Fibroblast of pulmonary artery (primary cell): ENCODE results near the gene HAUS8.
A peak's percentile ranks its signal among the peaks of the same experiment; 100 is the strongest.

Experiments used
- DNase-seq: peaks from one replicate; pipeline ENCODE4 v3.0.0-alpha.2; 2010; ENCODE audit warnings: low read depth
- H3K4me3 ChIP-seq: replicated peaks from 2 replicates; pipeline ENCODE4 v1.5.1; 2011; ENCODE audit warnings: low read depth, mild to moderate bottlenecking, control low read depth, low read length, moderate library complexity
- TF ChIP-seq, protein P1 (sequence below): IDR thresholded peaks from 2 replicates; pipeline ENCODE4 v1.5.1; 2011; ENCODE audit warnings: mild to moderate bottlenecking, control low read depth, low read length, inconsistent platforms; ENCODE audit errors: missing control alignments

Gene HAUS8

DNA sequence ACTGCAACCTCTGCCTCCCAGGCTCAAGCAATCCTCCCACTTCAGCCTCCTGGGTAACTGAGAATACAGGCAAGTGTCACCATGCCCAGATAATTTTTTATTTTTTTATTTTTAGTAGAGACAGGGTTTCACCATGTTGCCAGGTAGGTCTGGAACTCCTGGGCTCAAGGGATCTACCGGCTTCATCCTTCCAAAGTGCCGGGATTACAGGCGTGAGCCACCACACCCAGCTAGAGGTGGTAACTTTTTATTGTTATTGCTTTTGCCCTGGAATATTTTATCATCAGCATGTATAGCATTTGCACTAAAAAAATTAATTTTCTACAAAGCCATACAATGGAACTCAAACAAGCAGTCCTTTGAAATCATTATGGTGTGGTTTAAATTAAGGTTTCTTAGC, 14.0 kb downstream of the HAUS8 start:
- no peak for DNase-seq
- TF ChIP-seq, protein P1, sequence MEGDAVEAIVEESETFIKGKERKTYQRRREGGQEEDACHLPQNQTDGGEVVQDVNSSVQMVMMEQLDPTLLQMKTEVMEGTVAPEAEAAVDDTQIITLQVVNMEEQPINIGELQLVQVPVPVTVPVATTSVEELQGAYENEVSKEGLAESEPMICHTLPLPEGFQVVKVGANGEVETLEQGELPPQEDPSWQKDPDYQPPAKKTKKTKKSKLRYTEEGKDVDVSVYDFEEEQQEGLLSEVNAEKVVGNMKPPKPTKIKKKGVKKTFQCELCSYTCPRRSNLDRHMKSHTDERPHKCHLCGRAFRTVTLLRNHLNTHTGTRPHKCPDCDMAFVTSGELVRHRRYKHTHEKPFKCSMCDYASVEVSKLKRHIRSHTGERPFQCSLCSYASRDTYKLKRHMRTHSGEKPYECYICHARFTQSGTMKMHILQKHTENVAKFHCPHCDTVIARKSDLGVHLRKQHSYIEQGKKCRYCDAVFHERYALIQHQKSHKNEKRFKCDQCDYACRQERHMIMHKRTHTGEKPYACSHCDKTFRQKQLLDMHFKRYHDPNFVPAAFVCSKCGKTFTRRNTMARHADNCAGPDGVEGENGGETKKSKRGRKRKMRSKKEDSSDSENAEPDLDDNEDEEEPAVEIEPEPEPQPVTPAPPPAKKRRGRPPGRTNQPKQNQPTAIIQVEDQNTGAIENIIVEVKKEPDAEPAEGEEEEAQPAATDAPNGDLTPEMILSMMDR = no peak
- H3K4me3 ChIP-seq = no peak overlapping the region

DNA sequence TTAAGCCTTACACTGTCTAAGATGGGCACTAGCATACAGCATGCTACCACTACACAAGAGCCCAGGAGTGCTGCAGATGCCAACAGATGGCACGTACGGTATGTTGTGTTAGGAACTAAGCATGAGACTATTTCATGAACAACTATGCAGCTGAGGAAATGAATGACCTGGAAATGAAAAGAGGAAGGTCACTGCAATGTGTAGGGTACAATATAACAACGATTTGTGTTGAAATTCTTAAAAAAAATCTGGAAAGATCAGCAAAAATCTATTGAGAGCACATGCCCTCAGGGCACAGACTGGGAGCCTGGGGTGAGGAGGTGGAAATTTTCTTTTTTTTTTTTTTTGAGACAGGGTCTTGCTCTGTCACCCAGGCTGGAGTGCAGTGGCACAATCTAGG, 14.4 kb downstream of the HAUS8 start:
- DNase-seq = no peak
- TF ChIP-seq, protein P1 = no peak
- H3K4me3 ChIP-seq = no peak overlapping the region

DNA sequence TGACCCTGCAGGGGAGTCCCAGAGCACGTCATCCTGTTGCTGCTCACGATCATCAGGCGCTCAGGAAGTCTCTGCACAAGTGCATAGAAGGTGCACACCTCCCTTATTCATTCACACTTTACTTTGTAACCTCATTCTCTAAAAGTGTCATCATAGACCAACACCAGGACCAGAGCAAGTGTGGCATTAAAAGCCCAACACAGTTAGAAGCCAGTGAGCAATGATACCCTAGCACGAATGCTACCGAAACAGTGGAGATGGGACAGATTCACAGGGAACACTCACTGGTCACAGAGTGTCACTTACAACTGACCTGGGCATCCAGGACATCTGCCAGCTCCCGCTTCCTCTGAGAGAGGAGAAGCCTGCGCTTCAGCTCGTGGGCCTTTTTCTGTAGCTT, 17.0 kb downstream of the HAUS8 start:
- no peak overlapping the region for H3K4me3 ChIP-seq
- TF ChIP-seq, protein P1 = no peak
- DNase-seq = peak; percentile 62

DNA sequence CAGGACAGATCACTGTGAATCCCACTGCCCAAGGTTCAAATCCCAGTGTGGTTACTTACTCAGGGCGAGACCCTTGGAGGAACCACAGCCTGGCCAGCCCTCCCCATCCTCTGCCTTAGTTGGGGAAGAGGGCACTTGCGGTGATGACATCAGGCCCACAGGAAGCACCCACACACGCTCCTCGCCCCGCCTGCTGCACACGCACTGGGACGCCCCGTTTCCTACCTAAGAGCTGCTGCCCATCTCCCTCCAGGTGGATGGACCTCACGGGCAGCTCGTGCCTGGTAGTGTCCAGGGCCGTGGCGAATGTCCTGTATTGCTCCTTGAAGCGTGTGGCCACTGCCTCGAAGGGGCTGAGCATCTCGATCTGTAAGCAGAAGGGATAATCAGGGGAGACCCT, 19.6 kb downstream of the HAUS8 start:
- TF ChIP-seq, protein P1 = no peak
- DNase-seq = no peak
- H3K4me3 ChIP-seq = no peak overlapping the region

DNA sequence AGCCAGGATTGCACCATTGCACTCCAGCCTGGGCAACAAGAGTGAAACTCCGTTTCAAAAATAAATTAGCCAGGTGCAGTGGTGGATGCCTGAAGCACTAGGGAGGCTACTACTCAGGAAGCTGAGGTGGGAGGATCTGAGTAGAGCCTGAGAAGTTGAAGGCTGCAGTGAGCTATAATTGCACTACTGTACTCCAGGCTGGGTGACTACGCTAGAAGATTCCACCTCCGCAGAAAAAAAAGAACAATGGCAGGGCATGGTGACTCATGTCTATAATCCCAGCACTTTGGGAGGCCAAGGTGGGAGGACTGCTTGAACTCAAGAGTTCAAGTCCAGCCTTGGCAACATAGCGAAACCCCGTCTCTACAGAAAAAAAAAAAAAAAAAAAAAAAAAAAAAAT, 20.5 kb downstream of the HAUS8 start:
- H3K4me3 ChIP-seq = no peak overlapping the region
- TF ChIP-seq, protein P1 = no peak
- DNase-seq = peak; percentile 16

DNA sequence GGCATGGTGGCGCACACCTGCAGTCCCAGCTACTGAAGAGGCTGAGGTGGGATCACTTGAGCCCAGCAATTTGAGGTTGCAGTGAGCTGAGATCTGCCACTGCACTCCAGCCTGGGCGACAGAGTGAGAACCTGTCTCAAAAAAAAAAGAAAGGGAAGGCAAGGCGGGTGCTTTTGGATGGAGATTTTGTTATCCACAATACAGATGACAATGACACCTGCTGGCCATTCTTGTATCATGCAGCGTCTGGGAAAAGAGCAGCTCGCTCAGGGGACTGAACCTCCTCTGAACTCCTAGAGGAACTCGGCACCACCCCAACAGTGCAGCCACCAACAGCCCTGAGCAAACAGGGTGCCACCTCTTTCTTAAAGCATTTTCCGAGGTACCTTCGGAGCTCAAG, 22.8 kb downstream of the HAUS8 start:
- DNase-seq = peak; percentile 74
- TF ChIP-seq, protein P1 = peak; percentile 62
- no peak overlapping the region for H3K4me3 ChIP-seq

DNA sequence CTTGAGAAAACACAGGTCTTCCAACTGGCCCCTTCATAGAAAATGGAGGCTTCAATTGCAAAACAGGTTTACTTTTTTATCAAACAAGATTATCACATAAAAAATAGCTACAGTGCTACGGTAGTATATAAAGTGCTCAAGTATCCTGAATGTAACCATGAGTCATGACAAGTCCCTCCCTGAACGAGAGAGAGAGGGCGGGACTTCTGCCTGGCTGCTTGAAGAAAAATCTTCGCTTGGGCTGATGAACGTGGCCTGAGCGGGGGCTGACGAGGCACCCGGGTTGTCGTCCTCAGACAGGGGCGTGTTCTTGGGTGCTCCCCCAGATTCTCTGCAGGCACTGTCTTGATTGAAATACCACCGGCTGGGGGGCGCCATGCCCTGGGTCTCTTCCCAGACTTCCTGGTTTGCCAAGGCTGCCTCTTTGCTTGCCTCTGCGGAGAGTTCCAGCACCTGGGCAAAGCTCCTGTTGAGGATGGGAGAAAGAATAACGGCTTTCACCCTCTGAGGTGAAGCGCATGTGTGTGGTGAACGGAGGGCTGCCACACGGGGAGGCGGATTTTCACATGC, 25.5 kb downstream of the HAUS8 start:
- no peak overlapping the region for H3K4me3 ChIP-seq
- peak; percentile 58 for DNase-seq
- TF ChIP-seq, protein P1 = no peak
